PFSK-1 (cell line): ENCODE data around the gene KCNB1.

Experiments used
- FOXP2 ChIP-seq: optimal IDR thresholded peaks from 2 replicates; pipeline ENCODE3; 2011; ENCODE audit warnings: borderline replicate concordance, control low read depth, inconsistent platforms; ENCODE audit not compliant: insufficient read depth; ENCODE audit errors: extremely low read length, extremely low read depth
- POLR2AphosphoS5 ChIP-seq: IDR thresholded peaks from 2 replicates; pipeline ENCODE4 v1.6.1; 2012; ENCODE audit warnings: low read depth, mild to moderate bottlenecking, control low read depth, low read length, moderate library complexity
- SIN3A ChIP-seq: IDR thresholded peaks from 2 replicates; pipeline ENCODE4 v1.6.1; 2012; ENCODE audit warnings: mild to moderate bottlenecking, low read length, moderate library complexity, borderline replicate concordance; ENCODE audit not compliant: insufficient read depth
- TAF1 ChIP-seq: IDR thresholded peaks from 2 replicates; pipeline ENCODE4 v1.6.1; 2012; ENCODE audit warnings: low read length, control low read depth, borderline replicate concordance; ENCODE audit not compliant: insufficient read depth
- TF ChIP-seq, protein P1 (sequence below), 2 experiments: IDR thresholded peaks; 2 replicates each; pipeline versions ENCODE4 v1.6.1 to v1.8.0; 2011 to 2012; ENCODE audit warnings: low read depth in 2 of 2, low read length in 2 of 2, control low read depth in 1 of 2, inconsistent platforms in 1 of 2, mild to moderate bottlenecking in 1 of 2, moderate library complexity in 1 of 2; ENCODE audit not compliant: insufficient read depth in 1 of 2

KCNB1 gene

GRCh38 chr20:49335476-49335875 lies 147.0 kb downstream of the KCNB1 start:
- TF ChIP-seq SIN3A (no peak), TAF1 (no peak), POLR2AphosphoS5 (no peak), FOXP2 (no peak)
- TF ChIP-seq, protein P1, sequence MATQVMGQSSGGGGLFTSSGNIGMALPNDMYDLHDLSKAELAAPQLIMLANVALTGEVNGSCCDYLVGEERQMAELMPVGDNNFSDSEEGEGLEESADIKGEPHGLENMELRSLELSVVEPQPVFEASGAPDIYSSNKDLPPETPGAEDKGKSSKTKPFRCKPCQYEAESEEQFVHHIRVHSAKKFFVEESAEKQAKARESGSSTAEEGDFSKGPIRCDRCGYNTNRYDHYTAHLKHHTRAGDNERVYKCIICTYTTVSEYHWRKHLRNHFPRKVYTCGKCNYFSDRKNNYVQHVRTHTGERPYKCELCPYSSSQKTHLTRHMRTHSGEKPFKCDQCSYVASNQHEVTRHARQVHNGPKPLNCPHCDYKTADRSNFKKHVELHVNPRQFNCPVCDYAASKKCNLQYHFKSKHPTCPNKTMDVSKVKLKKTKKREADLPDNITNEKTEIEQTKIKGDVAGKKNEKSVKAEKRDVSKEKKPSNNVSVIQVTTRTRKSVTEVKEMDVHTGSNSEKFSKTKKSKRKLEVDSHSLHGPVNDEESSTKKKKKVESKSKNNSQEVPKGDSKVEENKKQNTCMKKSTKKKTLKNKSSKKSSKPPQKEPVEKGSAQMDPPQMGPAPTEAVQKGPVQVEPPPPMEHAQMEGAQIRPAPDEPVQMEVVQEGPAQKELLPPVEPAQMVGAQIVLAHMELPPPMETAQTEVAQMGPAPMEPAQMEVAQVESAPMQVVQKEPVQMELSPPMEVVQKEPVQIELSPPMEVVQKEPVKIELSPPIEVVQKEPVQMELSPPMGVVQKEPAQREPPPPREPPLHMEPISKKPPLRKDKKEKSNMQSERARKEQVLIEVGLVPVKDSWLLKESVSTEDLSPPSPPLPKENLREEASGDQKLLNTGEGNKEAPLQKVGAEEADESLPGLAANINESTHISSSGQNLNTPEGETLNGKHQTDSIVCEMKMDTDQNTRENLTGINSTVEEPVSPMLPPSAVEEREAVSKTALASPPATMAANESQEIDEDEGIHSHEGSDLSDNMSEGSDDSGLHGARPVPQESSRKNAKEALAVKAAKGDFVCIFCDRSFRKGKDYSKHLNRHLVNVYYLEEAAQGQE (IDR thresholded peaks at IDR 0.05; ENCODE audit: insufficient read depth in 1 of 2, low read depth in 2 of 2, low read length in 2 of 2) = no peak

DNA sequence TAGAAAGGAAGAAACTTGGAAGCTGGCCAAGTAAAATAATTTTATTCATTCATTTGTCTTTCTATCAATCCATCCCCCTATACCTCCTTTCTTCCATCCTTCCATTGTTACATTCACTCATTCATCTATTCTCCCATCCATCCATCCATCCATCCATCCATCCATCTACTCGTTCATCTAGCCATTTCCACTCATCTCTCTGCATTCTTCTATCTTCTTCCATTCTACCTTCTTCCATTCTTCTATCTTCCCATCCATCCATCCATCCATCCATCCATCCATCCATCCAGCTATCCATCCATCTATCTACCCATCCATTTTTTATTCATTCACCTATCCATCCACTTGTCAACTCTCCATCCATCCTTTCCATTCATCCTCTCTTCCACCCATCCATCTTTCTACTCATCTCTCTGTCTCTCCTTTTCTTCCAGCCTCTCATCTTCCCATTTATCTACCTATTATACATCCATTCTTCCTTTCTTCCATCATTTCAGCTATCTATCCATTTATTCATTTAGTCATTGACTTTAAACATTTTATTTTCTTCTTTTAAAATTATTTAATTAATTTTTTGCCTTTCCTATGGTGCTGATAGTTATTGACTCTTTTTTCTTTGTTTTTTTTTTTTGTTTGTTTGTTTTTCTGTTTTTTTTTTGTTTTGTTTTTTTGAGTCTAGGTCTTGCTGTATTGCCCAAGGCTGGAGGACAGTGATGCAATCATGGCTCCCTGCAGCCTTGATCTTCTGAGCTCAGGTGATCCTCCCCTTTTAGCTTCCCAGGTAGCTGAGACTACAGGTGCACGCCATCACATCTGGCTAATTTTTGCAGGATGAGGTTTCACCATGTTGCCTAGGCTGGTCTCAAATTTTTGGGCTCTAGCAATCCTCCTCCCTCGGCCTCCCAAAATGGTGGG lies 151.5 kb downstream of the KCNB1 start:
- TF ChIP-seq TAF1 (no peak), SIN3A (no peak), FOXP2 (no peak), POLR2AphosphoS5 (no peak)
- TF ChIP-seq, protein P1 (IDR thresholded peaks at IDR 0.05; ENCODE audit: insufficient read depth in 1 of 2, low read depth in 2 of 2, low read length in 2 of 2) = no peak

DNA sequence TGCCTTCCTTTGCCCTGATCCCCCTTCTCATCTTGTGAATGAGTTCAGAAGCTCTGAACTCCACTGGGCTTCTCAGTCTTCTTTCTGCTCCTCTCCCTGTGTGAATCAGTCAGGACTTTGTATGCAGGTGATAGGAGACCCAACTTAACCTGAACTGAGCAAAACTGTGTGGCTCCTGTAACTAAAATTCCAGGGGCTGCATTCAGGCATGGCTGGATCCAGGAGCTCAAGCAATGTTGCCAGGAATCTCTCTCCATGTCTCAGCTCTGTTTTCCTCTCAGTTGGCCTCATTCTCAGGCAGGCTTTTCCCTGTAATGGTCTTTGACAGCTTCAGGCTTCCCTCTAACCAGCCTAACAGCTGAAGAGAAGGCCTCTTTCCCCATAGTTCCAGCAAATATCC lies 153.7 kb downstream of the KCNB1 start:
- TF ChIP-seq FOXP2 (no peak), POLR2AphosphoS5 (no peak), TAF1 (no peak), SIN3A (no peak)
- TF ChIP-seq, protein P1 (IDR thresholded peaks at IDR 0.05; ENCODE audit: insufficient read depth in 1 of 2, low read depth in 2 of 2, low read length in 2 of 2) = no peak

DNA sequence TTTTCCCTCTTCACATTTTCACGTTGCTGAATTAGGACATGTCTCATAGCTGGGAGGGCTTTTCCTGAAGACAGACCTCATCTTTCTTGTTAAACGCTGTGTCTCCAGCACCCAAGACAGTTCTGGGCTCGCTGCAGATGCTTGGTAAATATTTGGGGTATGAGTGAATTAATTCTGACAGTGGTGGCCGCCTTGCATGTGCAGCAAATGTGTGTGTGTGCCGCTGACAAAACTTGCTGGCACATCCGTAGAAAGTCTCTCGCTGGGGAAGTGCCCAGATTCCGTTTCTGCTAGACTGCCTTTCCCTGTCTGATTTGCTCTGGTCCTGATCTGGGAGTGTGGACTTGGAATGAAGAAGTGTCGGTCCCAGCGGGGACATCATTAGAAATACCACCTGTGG lies 156.4 kb downstream of the KCNB1 start:
- TF ChIP-seq, protein P1 (IDR thresholded peaks at IDR 0.05; ENCODE audit: insufficient read depth in 1 of 2, low read depth in 2 of 2, low read length in 2 of 2) = no peak
- TF ChIP-seq SIN3A (no peak), FOXP2 (no peak), TAF1 (no peak), POLR2AphosphoS5 (no peak)
